ENCODE data around the gene KCNIP3.

Gene KCNIP3

GRCh38 chr2:95348609-95349567, 51.7 kb downstream of the KCNIP3 start:
- no peak overlapping the region for H4K91ac ChIP-seq (ENCODE audit: low read length)

GRCh38 chr2:95349568-95350322, 52.6 kb downstream of the KCNIP3 start:
- no peak for DNase-seq
- Histone ChIP-seq H3K14ac (ENCODE audit: low read length in 2 of 2) (no peak overlapping the region), H2BK12ac (ENCODE audit: low read length in 2 of 2) (no peak overlapping the region), H4K91ac (ENCODE audit: low read length) (no peak overlapping the region), H3K4ac (ENCODE audit: low read depth in 1 of 2, low read length in 2 of 2) (no peak overlapping the region), H3K23ac (ENCODE audit: low read length in 2 of 2) (no peak overlapping the region), H3K27ac (ENCODE audit: low read length, poor library complexity, severe bottlenecking) (no peak overlapping the region), H3K79me1 (replicated peaks; ENCODE audit: low read length, poor library complexity, severe bottlenecking) (peaks cover 14% of the 10 kb centered on the region), H3K4me3 (ENCODE audit: insufficient read depth in 1 of 2, low read depth in 1 of 2, low read length in 2 of 2) (no peak overlapping the region), H3K4me1 (ENCODE audit: control insufficient read depth, insufficient read depth, low read depth, low read length) (peaks cover 37% of the 10 kb centered on the region), H3K9ac (ENCODE audit: low read length) (no peak overlapping the region), H3K9me3 (ENCODE audit: control insufficient read depth, low read length) (no peaks in the 10 kb centered on the region), H2BK120ac (ENCODE audit: low read depth, low read length) (no peak overlapping the region), H2BK5ac (ENCODE audit: low read depth, low read length, poor library complexity, severe bottlenecking) (no peak overlapping the region), H3K4me2 (ENCODE audit: low read length, poor library complexity, severe bottlenecking) (no peak overlapping the region), H3K18ac (ENCODE audit: low read depth in 1 of 2, low read length in 2 of 2) (no peak overlapping the region), H3K27me3 (ENCODE audit: control insufficient read depth in 1 of 2, insufficient read depth in 1 of 2, low read length in 2 of 2) (peaks cover 0 to 24% of the 10 kb centered on the region in 2 experiments), H2AK5ac (ENCODE audit: low read length, severe bottlenecking) (no peak overlapping the region), H2AFZ (ENCODE audit: low read depth, low read length) (no peak overlapping the region), H4K8ac (ENCODE audit: low read length) (no peak overlapping the region), H3K36me3 (ENCODE audit: control insufficient read depth in 1 of 2, insufficient read depth in 2 of 2, low read depth in 1 of 2, low read length in 2 of 2) (peaks cover 0 to 31% of the 10 kb centered on the region in 2 experiments), H2BK15ac (ENCODE audit: low read depth, poor library complexity, severe bottlenecking) (no peak overlapping the region)
- WGBS = 78% methylated on average over 12 of the region's 12 CpGs

More at GRCh38 chr2:95348609-95349567, 51.7 kb downstream of the KCNIP3 start:
- Histone ChIP-seq H3K23ac (ENCODE audit: low read length in 2 of 2) (no peak overlapping the region), H3K9ac (ENCODE audit: low read length) (no peak overlapping the region), H3K18ac (ENCODE audit: low read depth in 1 of 2, low read length in 2 of 2) (no peak overlapping the region), H4K8ac (ENCODE audit: low read length) (no peak overlapping the region), H2BK12ac (ENCODE audit: low read length in 2 of 2) (no peak overlapping the region), H2BK120ac (ENCODE audit: low read depth, low read length) (no peak overlapping the region), H3K4me3 (ENCODE audit: insufficient read depth in 1 of 2, low read depth in 1 of 2, low read length in 2 of 2) (no peak overlapping the region), H3K27me3 (ENCODE audit: control insufficient read depth in 1 of 2, insufficient read depth in 1 of 2, low read length in 2 of 2) (peaks cover 0 to 32% of the 10 kb centered on the region in 2 experiments), H3K9me3 (ENCODE audit: control insufficient read depth, low read length) (no peaks in the 10 kb centered on the region), H3K79me1 (replicated peaks; ENCODE audit: low read length, poor library complexity, severe bottlenecking) (peaks cover 14% of the 10 kb centered on the region), H3K4ac (ENCODE audit: low read depth in 1 of 2, low read length in 2 of 2) (no peak overlapping the region), H3K4me2 (ENCODE audit: low read length, poor library complexity, severe bottlenecking) (peak overlapping the region; percentile 10), H3K4me1 (ENCODE audit: control insufficient read depth, insufficient read depth, low read depth, low read length) (peaks cover 39% of the 10 kb centered on the region), H2BK15ac (ENCODE audit: low read depth, poor library complexity, severe bottlenecking) (no peak overlapping the region), H3K14ac (ENCODE audit: low read length in 2 of 2) (no peak overlapping the region), H3K36me3 (ENCODE audit: control insufficient read depth in 1 of 2, insufficient read depth in 2 of 2, low read depth in 1 of 2, low read length in 2 of 2) (peaks cover 0 to 22% of the 10 kb centered on the region in 2 experiments), H2BK5ac (ENCODE audit: low read depth, low read length, poor library complexity, severe bottlenecking) (no peak overlapping the region), H2AFZ (ENCODE audit: low read depth, low read length) (no peak overlapping the region), H2AK5ac (ENCODE audit: low read length, severe bottlenecking) (no peak overlapping the region), H3K27ac (ENCODE audit: low read length, poor library complexity, severe bottlenecking) (no peak overlapping the region)
- 54% methylated on average over 5 of the region's 12 CpGs for WGBS
- no peak for DNase-seq

GRCh38 chr2:95350368-95350767, 53.2 kb downstream of the KCNIP3 start:
- Histone ChIP-seq H2AFZ (ENCODE audit: low read depth, low read length) (no peak overlapping the region), H4K91ac (ENCODE audit: low read length) (no peak overlapping the region), H3K27me3 (ENCODE audit: control insufficient read depth in 1 of 2, insufficient read depth in 1 of 2, low read length in 2 of 2) (peaks cover 0 to 22% of the 10 kb centered on the region in 2 experiments), H3K27ac (ENCODE audit: low read length, poor library complexity, severe bottlenecking) (no peak overlapping the region), H4K8ac (ENCODE audit: low read length) (no peak overlapping the region), H2BK12ac (ENCODE audit: low read length in 2 of 2) (no peak overlapping the region), H3K18ac (ENCODE audit: low read depth in 1 of 2, low read length in 2 of 2) (no peak overlapping the region), H3K23ac (ENCODE audit: low read length in 2 of 2) (peak overlapping the region in 1 of 2 experiments; percentile 10), H3K14ac (ENCODE audit: low read length in 2 of 2) (no peak overlapping the region), H3K79me1 (replicated peaks; ENCODE audit: low read length, poor library complexity, severe bottlenecking) (peaks cover 14% of the 10 kb centered on the region), H2BK15ac (ENCODE audit: low read depth, poor library complexity, severe bottlenecking) (no peak overlapping the region), H3K9me3 (ENCODE audit: control insufficient read depth, low read length) (no peaks in the 10 kb centered on the region), H2BK120ac (ENCODE audit: low read depth, low read length) (no peak overlapping the region), H3K4me3 (ENCODE audit: insufficient read depth in 1 of 2, low read depth in 1 of 2, low read length in 2 of 2) (no peak overlapping the region), H3K4ac (ENCODE audit: low read depth in 1 of 2, low read length in 2 of 2) (no peak overlapping the region), H3K36me3 (ENCODE audit: control insufficient read depth in 1 of 2, insufficient read depth in 2 of 2, low read depth in 1 of 2, low read length in 2 of 2) (peaks cover 0 to 34% of the 10 kb centered on the region in 2 experiments), H2AK5ac (ENCODE audit: low read length, severe bottlenecking) (no peak overlapping the region), H3K4me2 (ENCODE audit: low read length, poor library complexity, severe bottlenecking) (no peak overlapping the region), H2BK5ac (ENCODE audit: low read depth, low read length, poor library complexity, severe bottlenecking) (no peak overlapping the region), H3K4me1 (ENCODE audit: control insufficient read depth, insufficient read depth, low read depth, low read length) (peaks cover 32% of the 10 kb centered on the region), H3K9ac (ENCODE audit: low read length) (no peak overlapping the region)
- 44% methylated on average over 5 of the region's 7 CpGs for WGBS
- DNase-seq = no peak
